A549 (cell line): ENCODE measurements around the gene SPAG6. TPM values are rescaled to one million over a fixed set of nuclear protein-coding genes. Genes with fewer than 3 reads are reported as not detected.

Experiments
- ATAC-seq, 2 experiments: fragments of 200-7000 bp in 1 of 2; fragments of >200 bp in 1 of 2; cut with Nextera tagmentation in 1 of 2; cut with Tn5 transposase in 1 of 2; 3 replicates each; pipeline versions ENCODE4 v1.8.0 to v1.9.1; 2018 to 2020; ENCODE audit warnings: mild to moderate bottlenecking in 1 of 2, moderate library complexity in 1 of 2
- CTCF ChIA-PET: fragments of 300-600 bp; sonication (Branson Sonifier 250); formaldehyde crosslinking; extraction: SDS; loops from one replicate; lab custom pipeline; 2021; ENCODE audit warnings: antibody characterized with exemption, inconsistent platforms; lab: Yijun Ruan, JAX
- POLR2A ChIA-PET: fragments of 350-600 bp; formaldehyde crosslinking; extraction: SDS; loops from one replicate; lab custom pipeline; 2021; ENCODE audit warnings: antibody characterized with exemption, inconsistent platforms; lab: Yijun Ruan, JAX
- DNase-seq, 2 experiments: peaks; one replicate each; pipeline versions ENCODE4 v3.0.0 to v3.0.0-alpha.2; 2011 to 2016; ENCODE audit warnings: low read depth in 1 of 2, low spot score in 1 of 2
- FAIRE-seq: peaks from 2 replicates; lab custom pipeline; 2011; peaks lifted over from hg19 to GRCh38; lab: Jason Lieb, UNC
- H3K27ac ChIP-seq, 2 experiments: fragments of >200 bp; sonication (Bioruptor Twin); formaldehyde crosslinking; 3 replicates each; pipeline ENCODE4 v1.5.1; 2016 to 2017
- H3K4me1 ChIP-seq: fragments of >200 bp; sonication (Bioruptor Twin); formaldehyde crosslinking; 3 replicates; pipeline ENCODE4 v1.6.1; 2016
- H3K4me2 ChIP-seq: fragments of >200 bp; sonication (Bioruptor Twin); formaldehyde crosslinking; 3 replicates; pipeline ENCODE4 v1.6.1; 2016
- H3K4me3 ChIP-seq: fragments of >200 bp; sonication (Bioruptor Twin); formaldehyde crosslinking; 3 replicates; pipeline ENCODE4 v1.5.1; 2016
- H3K9me3 ChIP-seq: fragments of >200 bp; sonication (Bioruptor Twin); formaldehyde crosslinking; 3 replicates; pipeline ENCODE4 v1.6.1; 2016
- CBX8 ChIP-seq: fragments of 200-600 bp; sonication (generic); IDR thresholded peaks from 2 replicates; pipeline ENCODE4 v1.6.1; 2016
- CEBPB ChIP-seq, 2 experiments: fragments of >200 bp in 1 of 2; sonication (Bioruptor Twin) in 1 of 2; formaldehyde crosslinking in 1 of 2; IDR thresholded peaks; 2 replicates each; pipeline ENCODE4 v1.6.1; 2012 to 2016
- GATA3 ChIP-seq: IDR thresholded peaks from 2 replicates; pipeline ENCODE4 v1.6.1; 2012; ENCODE audit warnings: borderline replicate concordance
- HDAC2 ChIP-seq: fragments of 200-600 bp; sonication (generic); IDR thresholded peaks from 2 replicates; pipeline ENCODE4 v1.6.1; 2016
- JUN ChIP-seq, 2 experiments: fragments of >200 bp; sonication (Bioruptor Twin); formaldehyde crosslinking; IDR thresholded peaks; 2 replicates in 1 of 2; 3 replicates in 1 of 2; pipeline ENCODE4 v1.6.1; 2016 to 2017
- JUNB ChIP-seq: fragments of >200 bp; sonication (Bioruptor Twin); formaldehyde crosslinking; IDR thresholded peaks from 2 replicates; pipeline ENCODE4 v1.6.1; 2016
- NFE2L2 ChIP-seq: fragments of 150-350 bp; conservative IDR thresholded peaks from 2 replicates; pipeline ENCODE4 v1.6.1; 2014; ENCODE audit warnings: low read length
- PHF8 ChIP-seq: fragments of 200-600 bp; sonication (generic); IDR thresholded peaks from 2 replicates; pipeline ENCODE4 v1.6.1; 2016; ENCODE audit warnings: low read depth, mild to moderate bottlenecking, antibody characterized with exemption, moderate library complexity, borderline replicate concordance
- POLR2A ChIP-seq: IDR thresholded peaks from 2 replicates; pipeline ENCODE4 v1.6.1; 2012; ENCODE audit warnings: mild to moderate bottlenecking, low read length
- RAD21 ChIP-seq, 2 experiments: fragments of >200 bp in 1 of 2; sonication (Bioruptor Twin) in 1 of 2; formaldehyde crosslinking in 1 of 2; IDR thresholded peaks in 1 of 2; conservative IDR thresholded peaks in 1 of 2; 2 replicates in 1 of 2; 3 replicates in 1 of 2; pipeline ENCODE4 v1.6.1; 2012 to 2018; ENCODE audit warnings: inconsistent platforms in 1 of 2
- RFX5 ChIP-seq: fragments of 450-650 bp; IDR thresholded peaks from 2 replicates; pipeline ENCODE4 v1.7.1; 2014; ENCODE audit warnings: antibody characterized with exemption, mild to moderate bottlenecking, moderate library complexity
- RNF2 ChIP-seq: fragments of 200-600 bp; sonication (generic); IDR thresholded peaks from 2 replicates; pipeline ENCODE4 v1.6.1; 2016; ENCODE audit warnings: low read depth, mild to moderate bottlenecking, antibody characterized with exemption, moderate library complexity, borderline replicate concordance
- TFCP2L1 ChIP-seq: fragments of 250-450 bp; sonication (Bioruptor Pico); IDR thresholded peaks from 2 replicates; pipeline ENCODE4 v1.5.0; 2021; ENCODE audit warnings: mild to moderate bottlenecking
- WGBS: methylation state at CpG from one replicate; pipeline ENCODE4 v1.1.6; 2017; ENCODE audit errors: missing lambda C conversion rate; 5-methylcytosine and 5-hydroxymethylcytosine counted together
- polyA plus RNA-seq, 4 experiments: library from polyadenylated mRNA; depleted of rRNA in 3 of 4; stranded (reverse); fragments of >200 nt; fragmentation: RNase III in 1 of 4; extraction: RNeasy Plus Mini Kit Qiagen cat#74134 plus additional on column Dnase treatment in 1 of 4; gene quantifications; 2 replicates in 3 of 4; 3 replicates in 1 of 4; pipeline ENCODE4 v1.2.3, GENCODE V29; 2011 to 2017
- TF ChIP-seq, protein P1 (sequence below): fragments of 450-650 bp; IDR thresholded peaks from 2 replicates; pipeline ENCODE4 v1.6.1; 2014; ENCODE audit warnings: antibody characterized with exemption

Gene SPAG6
- polyA plus RNA-seq, 2 of the 4 experiments (the other 2 are of a cell fraction), result 0.04 TPM; not detected in 1

- CTCF ChIA-PET, result interaction anchor here (1.7 kb wide), 1 partner anchor 321 kb away, joined by 3 read pairs; no protein-coding TSS in a partner anchor
- ATAC-seq, result no peak
- Histone ChIP-seq H3K4me2 (no peak overlapping the region), H3K4me3 (no peak overlapping the region), H3K27ac (no peak overlapping the region), H3K4me1 (peaks cover 28% of the 10 kb centered on the region), H3K9me3 (no peaks in the 10 kb centered on the region)
- TF ChIP-seq CBX8, result peak; percentile 60; the same call in 1 of the 2 replicates
- TF ChIP-seq JUNB, result no peak
- peak; percentile 54 for FAIRE-seq
- DNase-seq, result no peak
- 86% methylated on average over 5 of the region's 5 CpGs for WGBS
- POLR2A ChIA-PET, result interaction anchor here (1.7 to 2.0 kb wide), 2 partner anchors 16 to 17 kb away, joined by 5 to 7 read pairs; no protein-coding TSS in a partner anchor
Observed at GRCh38 chr10:22323538-22324305, 21.6 kb upstream of the SPAG6 start.

- ATAC-seq, result no peak
- ChIA-PET POLR2A (interaction anchor here (1.1 to 2.0 kb wide), 2 partner anchors 8 to 16 kb away, joined by 5 read pairs; partner anchors contain the start of gene COMMD3), CTCF (interaction anchor here (0.8 to 1.7 kb wide), 2 partner anchors 16 to 321 kb away, joined by 3 read pairs; no protein-coding TSS in a partner anchor)
- Histone ChIP-seq H3K4me2 (peak overlapping the region; percentile 86), H3K4me1 (peaks cover 28% of the 10 kb centered on the region), H3K9me3 (no peaks in the 10 kb centered on the region), H3K27ac (no peak overlapping the region), H3K4me3 (no peak overlapping the region)
- WGBS, result 79% methylated on average over 4 of the region's 4 CpGs
- no peak for FAIRE-seq
- no peak for TF ChIP-seq POLR2A
- no peak for TF ChIP-seq TFCP2L1
- no peak for DNase-seq
Observed at GRCh38 chr10:22324413-22324812, 20.9 kb upstream of the SPAG6 start.

- ATAC-seq, result no peak
- H3K27ac ChIP-seq, result peak overlapping the region; percentile 56 to 89; a peak in 5 of 6 replicates
- ChIA-PET CTCF (interaction anchor here (0.8 to 1.7 kb wide), 2 partner anchors 16 to 322 kb away, joined by 3 read pairs; no protein-coding TSS in a partner anchor), POLR2A (interaction anchor here (1.1 to 2.0 kb wide), 2 partner anchors 9 to 15 kb away, joined by 5 read pairs; partner anchors contain the start of gene COMMD3)
- TF ChIP-seq RNF2 (0 out of 2 replicates have a peak, but pooled peaks have one; percentile 64), GATA3 (no peak), HDAC2 (no peak), CBX8 (0 out of 2 replicates have a peak, but pooled peaks have one; percentile 69)
- TF ChIP-seq, protein P1, sequence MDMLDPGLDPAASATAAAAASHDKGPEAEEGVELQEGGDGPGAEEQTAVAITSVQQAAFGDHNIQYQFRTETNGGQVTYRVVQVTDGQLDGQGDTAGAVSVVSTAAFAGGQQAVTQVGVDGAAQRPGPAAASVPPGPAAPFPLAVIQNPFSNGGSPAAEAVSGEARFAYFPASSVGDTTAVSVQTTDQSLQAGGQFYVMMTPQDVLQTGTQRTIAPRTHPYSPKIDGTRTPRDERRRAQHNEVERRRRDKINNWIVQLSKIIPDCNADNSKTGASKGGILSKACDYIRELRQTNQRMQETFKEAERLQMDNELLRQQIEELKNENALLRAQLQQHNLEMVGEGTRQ, result no peak
- peak overlapping the region; percentile 86 for H3K4me2 ChIP-seq
- DNase-seq, result no peak
- no peaks in the 10 kb centered on the region for H3K9me3 ChIP-seq
- H3K4me3 ChIP-seq, result peak overlapping the region; percentile 57
- 35% methylated on average over 9 of the region's 9 CpGs for WGBS
- H3K4me1 ChIP-seq, result peaks cover 26% of the 10 kb centered on the region
- FAIRE-seq, result no peak
Observed at GRCh38 chr10:22324893-22325271, 20.4 kb upstream of the SPAG6 start.

GRCh38 chr10:22325272-22326144 is 19.8 kb upstream of the SPAG6 start:
- Histone ChIP-seq H3K4me2 (peak overlapping the region; percentile 86), H3K9me3 (no peaks in the 10 kb centered on the region), H3K27ac (peak overlapping the region; percentile 65 to 89), H3K4me3 (peak overlapping the region; percentile 57)
- POLR2A ChIA-PET, result interaction anchor here (1.1 to 2.0 kb wide), 4 partner anchors 9 to 97 kb away, joined by 4 to 6 read pairs (median 5); partner anchors contain the start of gene COMMD3
- ATAC-seq (peak; percentile 76 to 82), FAIRE-seq (no peak), DNase-seq (peak; percentile 57 to 87)
- under 1% methylated on average over 43 of the region's 92 CpGs for WGBS
- CTCF ChIA-PET, result interaction anchor here (1.7 kb wide), 1 partner anchor 322 kb away, joined by 3 read pairs; no protein-coding TSS in a partner anchor
- TF ChIP-seq RAD21 (conservative IDR thresholded peaks at IDR 0.05 in 1 of 2, IDR thresholded peaks at IDR 0.05 in 1 of 2) (0 out of 5 replicates have a peak, but pooled peaks of 1 of the 2 experiments have one; percentile 17), PHF8 (peak; percentile 16; the same call in 1 of the 2 replicates), RFX5 (no peak), JUN (IDR thresholded peaks at IDR 0.05) (peak in 1 of 2 experiments; percentile 66; a peak in 2 of 5 replicates), NFE2L2 (no peak), CEBPB (IDR thresholded peaks at IDR 0.05) (no peak), CBX8 (no peak)
- TF ChIP-seq, protein P1, result no peak
- TF ChIP-seq, all 56 proteins: peak for 3
- peaks cover 24% of the 10 kb centered on the region for H3K4me1 ChIP-seq
